ENCODE results near the gene SSR1.

DNA sequence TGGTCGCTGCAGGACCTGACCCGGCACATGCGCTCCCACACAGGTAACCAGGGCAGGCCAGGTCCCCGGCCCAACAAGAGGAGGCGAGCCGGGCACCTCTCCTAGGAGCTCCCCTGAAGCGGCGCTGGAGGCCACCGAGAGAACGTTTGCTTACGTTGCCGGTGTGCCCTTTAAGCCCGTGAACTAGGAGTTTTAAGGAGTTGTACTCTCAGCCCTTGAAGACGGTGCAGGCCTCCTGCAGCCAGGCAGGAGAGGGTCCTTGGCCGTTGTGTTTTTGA is 65.9 kb downstream of the SSR1 start:
- TF ChIP-seq, protein P1, sequence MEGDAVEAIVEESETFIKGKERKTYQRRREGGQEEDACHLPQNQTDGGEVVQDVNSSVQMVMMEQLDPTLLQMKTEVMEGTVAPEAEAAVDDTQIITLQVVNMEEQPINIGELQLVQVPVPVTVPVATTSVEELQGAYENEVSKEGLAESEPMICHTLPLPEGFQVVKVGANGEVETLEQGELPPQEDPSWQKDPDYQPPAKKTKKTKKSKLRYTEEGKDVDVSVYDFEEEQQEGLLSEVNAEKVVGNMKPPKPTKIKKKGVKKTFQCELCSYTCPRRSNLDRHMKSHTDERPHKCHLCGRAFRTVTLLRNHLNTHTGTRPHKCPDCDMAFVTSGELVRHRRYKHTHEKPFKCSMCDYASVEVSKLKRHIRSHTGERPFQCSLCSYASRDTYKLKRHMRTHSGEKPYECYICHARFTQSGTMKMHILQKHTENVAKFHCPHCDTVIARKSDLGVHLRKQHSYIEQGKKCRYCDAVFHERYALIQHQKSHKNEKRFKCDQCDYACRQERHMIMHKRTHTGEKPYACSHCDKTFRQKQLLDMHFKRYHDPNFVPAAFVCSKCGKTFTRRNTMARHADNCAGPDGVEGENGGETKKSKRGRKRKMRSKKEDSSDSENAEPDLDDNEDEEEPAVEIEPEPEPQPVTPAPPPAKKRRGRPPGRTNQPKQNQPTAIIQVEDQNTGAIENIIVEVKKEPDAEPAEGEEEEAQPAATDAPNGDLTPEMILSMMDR (IDR thresholded peaks at IDR 0.05): no peak
- no peak for TF ChIP-seq POLR2A (IDR thresholded peaks at IDR 0.05)

Data from esophagus squamous epithelium (tissue), 4 donors.